GM12878 (cell line): ENCODE measurements around the gene UBE2E3. TPM values are rescaled to one million over a fixed set of nuclear protein-coding genes. Genes with fewer than 3 reads are reported as not detected.
A peak's percentile ranks its signal among the peaks of the same experiment; 100 is the strongest.

Source experiments
- BACH1 ChIP-seq: fragments of 450-650 bp; IDR thresholded peaks from 2 replicates; pipeline ENCODE4 v1.6.1; 2017; ENCODE audit warnings: mild to moderate bottlenecking, borderline replicate concordance
- CBX5 ChIP-seq: sonication (generic); IDR thresholded peaks from 2 replicates; pipeline ENCODE4 v1.6.1; 2016; ENCODE audit warnings: low read depth, moderate library complexity, mild to moderate bottlenecking, inconsistent platforms
- CEBPB ChIP-seq, 2 experiments: fragments of 150-350 bp in 1 of 2; IDR thresholded peaks; 2 replicates each; pipeline ENCODE4 v1.6.1; 2012 to 2014; ENCODE audit warnings: low read depth in 2 of 2, low read length in 2 of 2, borderline replicate concordance in 1 of 2, inconsistent platforms in 1 of 2
- CEBPZ ChIP-seq: fragments of 150-350 bp; IDR thresholded peaks from 2 replicates; pipeline ENCODE4 v1.6.1; 2016; ENCODE audit warnings: low read depth, low read length
- HDGF ChIP-seq: fragments of 450-650 bp; IDR thresholded peaks from 2 replicates; pipeline ENCODE4 v1.6.1; 2016; ENCODE audit warnings: antibody characterized with exemption
- MTA2 ChIP-seq: fragments of 450-650 bp; IDR thresholded peaks from 2 replicates; pipeline ENCODE4 v1.6.1; 2016; ENCODE audit warnings: low read depth, mild to moderate bottlenecking, moderate library complexity
- NFIC ChIP-seq: IDR thresholded peaks from 2 replicates; pipeline ENCODE4 v1.6.1; 2012; ENCODE audit warnings: low read depth, mild to moderate bottlenecking, inconsistent platforms, low read length, moderate library complexity
- NR2C1 ChIP-seq: fragments of 450-650 bp; IDR thresholded peaks from 2 replicates; pipeline ENCODE4 v1.6.1; 2017; ENCODE audit warnings: antibody characterized with exemption, mild to moderate bottlenecking, moderate library complexity
- SREBF1 ChIP-seq: IDR thresholded peaks from 2 replicates; pipeline ENCODE4 v1.6.1; 2012; ENCODE audit warnings: mild to moderate bottlenecking, low read length
- SREBF2 ChIP-seq: IDR thresholded peaks from 2 replicates; pipeline ENCODE4 v1.6.1; 2012; ENCODE audit warnings: mild to moderate bottlenecking, low read length
- STAT1 ChIP-seq: fragments of 450-650 bp; conservative IDR thresholded peaks from 2 replicates; pipeline ENCODE4 v1.6.1; 2014; ENCODE audit warnings: antibody characterized with exemption, mild to moderate bottlenecking
- TARDBP ChIP-seq: IDR thresholded peaks from 2 replicates; pipeline ENCODE4 v1.6.1; 2016; ENCODE audit warnings: borderline replicate concordance
- ZBTB11 ChIP-seq: fragments of 450-650 bp; formaldehyde crosslinking; IDR thresholded peaks from 2 replicates; pipeline ENCODE4 v1.5.0; 2022; ENCODE audit warnings: mild to moderate bottlenecking, missing genetic modification characterization
- ZBTB40 ChIP-seq: fragments of 450-650 bp; IDR thresholded peaks from 2 replicates; pipeline ENCODE4 v1.6.1; 2016; ENCODE audit warnings: mild to moderate bottlenecking, moderate library complexity, borderline replicate concordance
- polyA plus RNA-seq, 11 experiments: library from polyadenylated mRNA; depleted of rRNA in 4 of 11; unstranded in 6 of 11; stranded (reverse) in 5 of 11; fragments of >200 nt; fragmentation: Nextera tagmentation in 4 of 11; fragmentation: Illumina TruSeq in 1 of 11; extraction: Ambion mirVana in 4 of 11; extraction: Trizol in 1 of 11; gene quantifications; 1 replicate in 1 of 11; 2 replicates in 10 of 11; pipeline versions ENCODE4 v1.2.1 to v1.2.3, GENCODE V29; 2011 to 2016; ENCODE audit warnings: inconsistent platforms in 2 of 11, missing spikeins in 2 of 11, low read depth in 1 of 11
- total RNA-seq, 4 experiments: library from RNA; depleted of rRNA in 3 of 4; stranded (reverse); fragments of >200 nt in 3 of 4; fragmentation: Illumina TruSeq in 1 of 4; extraction: Trizol in 1 of 4; gene quantifications; 2 replicates each; pipeline versions ENCODE4 v1.2.1 to v1.2.3, GENCODE V29; 2013 to 2021
- TF ChIP-seq, protein P1 (sequence below): fragments of 150-350 bp; IDR thresholded peaks from 2 replicates; pipeline ENCODE4 v1.6.1; 2014; ENCODE audit warnings: mild to moderate bottlenecking, low read depth, low read length
- TF ChIP-seq, protein P2 (sequence below): IDR thresholded peaks from 2 replicates; pipeline ENCODE4 v1.6.1; 2011; ENCODE audit warnings: low read depth, mild to moderate bottlenecking, low read length, moderate library complexity, borderline replicate concordance; ENCODE audit errors: extremely low read depth

Gene UBE2E3
- total and polyA plus RNA-seq, 10 of the 15 experiments (the other 5 are each of a cell fraction or from before 2014, with no cell fraction given): 14.9 to 50.0 (median 26.2) TPM

- TF ChIP-seq MTA2 (peak; percentile 96), NR2C1 (peak; percentile 56), BACH1 (peak; percentile 93; the same call in 1 of the 2 replicates), CEBPB (IDR thresholded peaks at IDR 0.05; ENCODE audit: borderline replicate concordance in 1 of 2, low read depth in 2 of 2, low read length in 2 of 2) (peak in 1 of 2 experiments; percentile 100; a peak in 2 of 4 replicates), ZBTB11 (CRISPR knock-in tag) (no peak), CEBPZ (no peak), SREBF1 (peak; percentile 36; the same call in 1 of the 2 replicates), NFIC (peak; percentile 100), TARDBP (no peak), SREBF2 (no peak), ZBTB40 (no peak; the same call in 1 of the 2 replicates), CBX5 (peak; percentile 94; the same call in 1 of the 2 replicates), HDGF (no peak), STAT1 (no peak)
- TF ChIP-seq, protein P1, sequence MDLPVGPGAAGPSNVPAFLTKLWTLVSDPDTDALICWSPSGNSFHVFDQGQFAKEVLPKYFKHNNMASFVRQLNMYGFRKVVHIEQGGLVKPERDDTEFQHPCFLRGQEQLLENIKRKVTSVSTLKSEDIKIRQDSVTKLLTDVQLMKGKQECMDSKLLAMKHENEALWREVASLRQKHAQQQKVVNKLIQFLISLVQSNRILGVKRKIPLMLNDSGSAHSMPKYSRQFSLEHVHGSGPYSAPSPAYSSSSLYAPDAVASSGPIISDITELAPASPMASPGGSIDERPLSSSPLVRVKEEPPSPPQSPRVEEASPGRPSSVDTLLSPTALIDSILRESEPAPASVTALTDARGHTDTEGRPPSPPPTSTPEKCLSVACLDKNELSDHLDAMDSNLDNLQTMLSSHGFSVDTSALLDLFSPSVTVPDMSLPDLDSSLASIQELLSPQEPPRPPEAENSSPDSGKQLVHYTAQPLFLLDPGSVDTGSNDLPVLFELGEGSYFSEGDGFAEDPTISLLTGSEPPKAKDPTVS: no peak
- TF ChIP-seq, protein P2, sequence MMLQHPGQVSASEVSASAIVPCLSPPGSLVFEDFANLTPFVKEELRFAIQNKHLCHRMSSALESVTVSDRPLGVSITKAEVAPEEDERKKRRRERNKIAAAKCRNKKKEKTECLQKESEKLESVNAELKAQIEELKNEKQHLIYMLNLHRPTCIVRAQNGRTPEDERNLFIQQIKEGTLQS: no peak
Measured at GRCh38 chr2:181106789-181107627, 126.6 kb downstream of the UBE2E3 start (continued).
